Measurements from ENCODE around the gene EGFL8.
"Not testable (repeated sequence)": the region's sequence is repeated elsewhere in the genome, so short reads cannot be mapped to it uniquely, and the experiment has no call there.

EGFL8 gene

GRCh38 chr6:32198345-32198696 lies 33.9 kb downstream of the EGFL8 start:
- FAIRE-seq: no peak

- FAIRE-seq: no peak
Observed at GRCh38 chr6:32198866-32199265, 34.5 kb downstream of the EGFL8 start.

GRCh38 chr6:32200711-32201475 lies 36.5 kb downstream of the EGFL8 start:
- FAIRE-seq: no peak

GRCh38 chr6:32202186-32202585 lies 37.8 kb downstream of the EGFL8 start:
- no peak for FAIRE-seq

GRCh38 chr6:32203426-32204267 lies 39.3 kb downstream of the EGFL8 start:
- FAIRE-seq: no peak

GRCh38 chr6:32204268-32204715 lies 39.9 kb downstream of the EGFL8 start:
- no peak for FAIRE-seq

- FAIRE-seq: no peak
Observed at GRCh38 chr6:32208996-32209395, 44.6 kb downstream of the EGFL8 start.

- FAIRE-seq: no peak
Observed at GRCh38 chr6:32210191-32210601, 45.8 kb downstream of the EGFL8 start.

GRCh38 chr6:32211432-32211831 lies 47.0 kb downstream of the EGFL8 start:
- not testable (repeated sequence) for FAIRE-seq

- no peak for FAIRE-seq
Observed at GRCh38 chr6:32212076-32212760, 47.8 kb downstream of the EGFL8 start.

- no peak for FAIRE-seq
Observed at GRCh38 chr6:32213649-32214048, 49.3 kb downstream of the EGFL8 start.

GRCh38 chr6:32214126-32214525 lies 49.7 kb downstream of the EGFL8 start:
- no peak for FAIRE-seq

- no peak for FAIRE-seq
Observed at GRCh38 chr6:32215617-32216016, 51.2 kb downstream of the EGFL8 start.

- FAIRE-seq: no peak
Observed at GRCh38 chr6:32216285-32216684, 51.9 kb downstream of the EGFL8 start.

GRCh38 chr6:32216998-32217397 lies 52.6 kb downstream of the EGFL8 start:
- FAIRE-seq: no peak

All from colon (tissue), 2 donors.